GM18519 (cell line): Measurements from ENCODE around the gene ATP8B1.
A peak's percentile ranks its signal among the peaks of the same experiment; 100 is the strongest.
"Not testable (repeated sequence)": the region's sequence is repeated elsewhere in the genome, so short reads cannot be mapped to it uniquely, and the experiment has no call there.

Source experiments
- ATAC-seq: cut with Tn5 transposase; IDR thresholded peaks from one replicate; pipeline ENCODE4 v1.9.1; 2021; ENCODE audit warnings: mild to moderate bottlenecking, moderate library complexity; ENCODE audit not compliant: unreplicated experiment, low FRiP score

ATP8B1 gene

GRCh38 chr18:57803103-57803969 lies at the start of gene ATP8B1:
ATP8B1 (minus strand) TSS chr18:57803315; CDS start chr18:57731807, 71,508 bp downstream.
- no peak for ATAC-seq

GRCh38 chr18:57850063-57850462 lies 46.9 kb upstream of the ATP8B1 start:
- no peak for ATAC-seq

- not testable (repeated sequence) for ATAC-seq
Measured at GRCh38 chr18:57848374-57848773, 45.3 kb upstream of the ATP8B1 start.

GRCh38 chr18:57847431-57847830 lies 44.3 kb upstream of the ATP8B1 start:
- not testable (repeated sequence) for ATAC-seq

GRCh38 chr18:57846258-57846657 lies 43.1 kb upstream of the ATP8B1 start:
- ATAC-seq = no peak

GRCh38 chr18:57845605-57846074 lies 42.5 kb upstream of the ATP8B1 start:
- ATAC-seq = no peak

GRCh38 chr18:57844319-57844718 lies 41.2 kb upstream of the ATP8B1 start:
- no peak for ATAC-seq

- no peak for ATAC-seq
Measured at GRCh38 chr18:57843386-57843785, 40.3 kb upstream of the ATP8B1 start.

GRCh38 chr18:57841568-57841967 lies 38.5 kb upstream of the ATP8B1 start:
- peak; percentile 39 for ATAC-seq

GRCh38 chr18:57839942-57840381 lies 36.8 kb upstream of the ATP8B1 start:
- no peak for ATAC-seq

- ATAC-seq = peak; percentile 84
Measured at GRCh38 chr18:57837917-57838548, 34.9 kb upstream of the ATP8B1 start.

- ATAC-seq = no peak
Measured at GRCh38 chr18:57836557-57836956, 33.4 kb upstream of the ATP8B1 start.

GRCh38 chr18:57835904-57836303 lies 32.8 kb upstream of the ATP8B1 start:
- no peak for ATAC-seq

GRCh38 chr18:57834616-57835015 lies 31.5 kb upstream of the ATP8B1 start:
- no peak for ATAC-seq

- peak; percentile 32 for ATAC-seq
Measured at GRCh38 chr18:57833441-57834101, 30.5 kb upstream of the ATP8B1 start.

- no peak for ATAC-seq
Measured at GRCh38 chr18:57832730-57833129, 29.6 kb upstream of the ATP8B1 start.

- no peak for ATAC-seq
Measured at GRCh38 chr18:57831597-57832377, 28.7 kb upstream of the ATP8B1 start.

- no peak for ATAC-seq
Measured at GRCh38 chr18:57827646-57828045, 24.5 kb upstream of the ATP8B1 start.

GRCh38 chr18:57826252-57826651 lies 23.1 kb upstream of the ATP8B1 start:
- no peak for ATAC-seq

- not testable (repeated sequence) for ATAC-seq
Measured at GRCh38 chr18:57820583-57820982, 17.5 kb upstream of the ATP8B1 start.
